IMR-90 (cell line): ENCODE results near the gene MAML2.

Experiments
- BHLHE40 ChIP-seq: fragments of 150-350 bp; IDR thresholded peaks from 2 replicates; pipeline ENCODE4 v1.6.1; 2016; ENCODE audit warnings: mild to moderate bottlenecking, low read depth, low read length
- CHD1 ChIP-seq: IDR thresholded peaks from 2 replicates; pipeline ENCODE4 v1.6.1; 2012; ENCODE audit warnings: low read depth, low read length, improper control_type of control experiment
- MXI1 ChIP-seq: IDR thresholded peaks from 2 replicates; pipeline ENCODE4 v1.6.1; 2012; ENCODE audit warnings: low read depth, mild to moderate bottlenecking, low read length, moderate library complexity, borderline replicate concordance
- NFE2L2 ChIP-seq: fragments of 150-350 bp; IDR thresholded peaks from 2 replicates; pipeline ENCODE4 v1.6.1; 2016; ENCODE audit warnings: low read depth, mild to moderate bottlenecking, low read length
- POLR2A ChIP-seq: IDR thresholded peaks from 2 replicates; pipeline ENCODE4 v1.6.1; 2012; ENCODE audit warnings: mild to moderate bottlenecking, low read depth, low read length
- RAD21 ChIP-seq: IDR thresholded peaks from 2 replicates; pipeline ENCODE4 v1.6.1; 2012; ENCODE audit warnings: low read length, improper control_type of control experiment
- RFX5 ChIP-seq: IDR thresholded peaks from 2 replicates; pipeline ENCODE4 v1.8.0; 2012; ENCODE audit warnings: low read depth, mild to moderate bottlenecking, low read length, moderate library complexity
- SMC3 ChIP-seq: fragments of 150-350 bp; IDR thresholded peaks from 2 replicates; pipeline ENCODE4 v1.6.1; 2016; ENCODE audit warnings: low read depth, mild to moderate bottlenecking, antibody characterized with exemption, low read length, moderate library complexity
- TF ChIP-seq, protein P1 (sequence below): fragments of 150-350 bp; IDR thresholded peaks from 2 replicates; pipeline ENCODE4 v1.6.1; 2017; ENCODE audit warnings: mild to moderate bottlenecking, antibody characterized with exemption, low read length, low read depth
- TF ChIP-seq, protein P2 (sequence below): conservative IDR thresholded peaks from 2 replicates; pipeline ENCODE4 v1.5.1; 2012; ENCODE audit warnings: mild to moderate bottlenecking, low read depth, low read length, improper control_type of control experiment

DNA sequence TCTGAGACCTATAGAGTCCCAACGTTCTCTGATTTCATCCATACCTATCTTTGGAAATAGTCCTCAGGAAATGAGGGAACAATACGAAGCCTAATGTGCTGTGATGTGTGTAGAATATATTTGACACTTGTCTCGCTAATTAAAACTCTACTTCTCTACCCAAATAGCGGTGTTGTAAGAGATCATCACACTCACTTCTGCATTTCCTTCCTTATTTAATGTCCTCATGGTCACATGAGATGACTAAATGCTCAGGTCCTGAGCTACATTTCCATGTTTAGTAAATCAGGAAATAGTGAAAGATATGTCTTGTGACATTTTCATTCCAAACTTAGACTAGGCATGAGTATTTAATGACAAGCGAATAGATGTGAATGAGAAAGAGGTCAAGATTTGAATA lies 112.3 kb downstream of the MAML2 start:
- no peak for TF ChIP-seq MXI1
- TF ChIP-seq, protein P1, sequence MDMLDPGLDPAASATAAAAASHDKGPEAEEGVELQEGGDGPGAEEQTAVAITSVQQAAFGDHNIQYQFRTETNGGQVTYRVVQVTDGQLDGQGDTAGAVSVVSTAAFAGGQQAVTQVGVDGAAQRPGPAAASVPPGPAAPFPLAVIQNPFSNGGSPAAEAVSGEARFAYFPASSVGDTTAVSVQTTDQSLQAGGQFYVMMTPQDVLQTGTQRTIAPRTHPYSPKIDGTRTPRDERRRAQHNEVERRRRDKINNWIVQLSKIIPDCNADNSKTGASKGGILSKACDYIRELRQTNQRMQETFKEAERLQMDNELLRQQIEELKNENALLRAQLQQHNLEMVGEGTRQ, result no peak
- TF ChIP-seq BHLHE40, result no peak
- TF ChIP-seq POLR2A, result no peak
- no peak for TF ChIP-seq CHD1
- TF ChIP-seq RAD21, result no peak
- TF ChIP-seq, protein P2, sequence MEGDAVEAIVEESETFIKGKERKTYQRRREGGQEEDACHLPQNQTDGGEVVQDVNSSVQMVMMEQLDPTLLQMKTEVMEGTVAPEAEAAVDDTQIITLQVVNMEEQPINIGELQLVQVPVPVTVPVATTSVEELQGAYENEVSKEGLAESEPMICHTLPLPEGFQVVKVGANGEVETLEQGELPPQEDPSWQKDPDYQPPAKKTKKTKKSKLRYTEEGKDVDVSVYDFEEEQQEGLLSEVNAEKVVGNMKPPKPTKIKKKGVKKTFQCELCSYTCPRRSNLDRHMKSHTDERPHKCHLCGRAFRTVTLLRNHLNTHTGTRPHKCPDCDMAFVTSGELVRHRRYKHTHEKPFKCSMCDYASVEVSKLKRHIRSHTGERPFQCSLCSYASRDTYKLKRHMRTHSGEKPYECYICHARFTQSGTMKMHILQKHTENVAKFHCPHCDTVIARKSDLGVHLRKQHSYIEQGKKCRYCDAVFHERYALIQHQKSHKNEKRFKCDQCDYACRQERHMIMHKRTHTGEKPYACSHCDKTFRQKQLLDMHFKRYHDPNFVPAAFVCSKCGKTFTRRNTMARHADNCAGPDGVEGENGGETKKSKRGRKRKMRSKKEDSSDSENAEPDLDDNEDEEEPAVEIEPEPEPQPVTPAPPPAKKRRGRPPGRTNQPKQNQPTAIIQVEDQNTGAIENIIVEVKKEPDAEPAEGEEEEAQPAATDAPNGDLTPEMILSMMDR, result no peak
- no peak for TF ChIP-seq NFE2L2
- no peak for TF ChIP-seq SMC3
- no peak for TF ChIP-seq RFX5
